Endothelial cell of umbilical vein (primary cell): ENCODE results near the gene TPH2. TPM values are rescaled to one million over a fixed set of nuclear protein-coding genes. Genes with fewer than 3 reads are reported as not detected.

ENCODE experiments used
- BruUV-seq: library from RNA; stranded (reverse); fragments of 400-500 nt; replicated peaks from 2 replicates; lab custom pipeline; 2021; lab: Mats Ljungman, UMichigan
- CTCF ChIA-PET: fragments of 300-600, 350-600 bp; sonication (Branson Sonifier 250); formaldehyde crosslinking; loops from one replicate; lab custom pipeline; 2021; ENCODE audit warnings: antibody characterized with exemption, inconsistent platforms; lab: Charles Lee
- POLR2A ChIA-PET: fragments of 300-600, 350-600 bp; sonication (Branson Sonifier 250); formaldehyde crosslinking; loops from one replicate; lab custom pipeline; 2021; ENCODE audit warnings: antibody characterized with exemption, inconsistent platforms; lab: Charles Lee
- DNase-seq: peaks from one replicate; pipeline ENCODE4 v3.0.0-alpha.2; 2011; ENCODE audit warnings: low read depth, low spot score
- FAIRE-seq: peaks from 2 replicates; lab custom pipeline; 2011; peaks lifted over from hg19 to GRCh38; lab: Jason Lieb, UNC
- H2AFZ ChIP-seq: 2 replicates; pipeline ENCODE4 v1.6.0; 2012; ENCODE audit warnings: low read depth, low read length, control low read depth, inconsistent platforms
- H3K27ac ChIP-seq: 2 replicates; pipeline ENCODE4 v1.5.1; 2011; ENCODE audit warnings: low read depth, mild to moderate bottlenecking, control low read depth, low read length, moderate library complexity; ENCODE audit not compliant: insufficient read depth
- H3K27me3 ChIP-seq, 2 experiments: 2 replicates each; pipeline versions ENCODE4 v1.6.0 to v1.6.1; 2011; ENCODE audit warnings: low read length in 2 of 2, mixed read lengths in 1 of 2; ENCODE audit not compliant: control insufficient read depth in 2 of 2, insufficient read depth in 2 of 2
- H3K36me3 ChIP-seq, 2 experiments: 2 replicates in 1 of 2; 3 replicates in 1 of 2; pipeline ENCODE4 v1.5.1; 2011; ENCODE audit warnings: low read length in 2 of 2, mild to moderate bottlenecking in 1 of 2, moderate library complexity in 1 of 2; ENCODE audit not compliant: control insufficient read depth in 2 of 2, insufficient read depth in 2 of 2; ENCODE audit errors: extremely low read depth in 1 of 2
- H3K4me1 ChIP-seq: 3 replicates; pipeline ENCODE4 v1.5.1; 2011; ENCODE audit warnings: mild to moderate bottlenecking, low read length; ENCODE audit not compliant: control insufficient read depth, insufficient read depth; ENCODE audit errors: extremely low read depth
- H3K4me2 ChIP-seq: 2 replicates; pipeline ENCODE4 v1.6.1; 2011; ENCODE audit warnings: low read length, control low read depth, mixed read lengths; ENCODE audit not compliant: insufficient read depth
- H3K4me3 ChIP-seq, 3 experiments: fragments of 200-600 bp in 1 of 3; sonication (generic), shearing (Covaris generic) in 1 of 3; replicated peaks in 1 of 3; 2 replicates each; pipeline ENCODE4 v1.5.1; 2011 to 2016; ENCODE audit warnings: control low read depth in 3 of 3, low read length in 3 of 3, mild to moderate bottlenecking in 2 of 3, inconsistent platforms in 1 of 3, low read depth in 1 of 3, moderate library complexity in 1 of 3; ENCODE audit not compliant: insufficient read depth in 1 of 3
- H3K79me2 ChIP-seq: 2 replicates; pipeline ENCODE4 v1.6.0; 2012; ENCODE audit warnings: low read length, inconsistent platforms; ENCODE audit not compliant: control insufficient read depth, insufficient read depth
- H3K9ac ChIP-seq: replicated peaks from 2 replicates; pipeline ENCODE3; 2011; ENCODE audit warnings: low read length, control low read depth; ENCODE audit not compliant: insufficient read depth; ENCODE audit errors: extremely low read depth
- H3K9me1 ChIP-seq: replicated peaks from 3 replicates; pipeline ENCODE4 v1.6.0; 2011; ENCODE audit warnings: mild to moderate bottlenecking, low read length; ENCODE audit not compliant: control insufficient read depth, insufficient read depth; ENCODE audit errors: extremely low read depth
- H3K9me3 ChIP-seq: replicated peaks from 2 replicates; pipeline ENCODE4 v1.5.1; 2012; ENCODE audit warnings: low read length, inconsistent platforms; ENCODE audit not compliant: control insufficient read depth, insufficient read depth
- H4K20me1 ChIP-seq: replicated peaks from 2 replicates; pipeline ENCODE3; 2011; ENCODE audit warnings: mild to moderate bottlenecking, low read length; ENCODE audit not compliant: control insufficient read depth, insufficient read depth; ENCODE audit errors: extremely low read depth
- CTCF ChIP-seq, 2 donors: IDR thresholded peaks; 1 replicate in 1 of 2; 2 replicates in 1 of 2; pipeline ENCODE4 v1.5.1; 2011; ENCODE audit warnings: low read length in 2 of 2, mild to moderate bottlenecking in 2 of 2, moderate library complexity in 2 of 2, control low read depth in 1 of 2, inconsistent platforms in 1 of 2, low read depth in 1 of 2; ENCODE audit not compliant: insufficient read depth in 1 of 2; ENCODE audit errors: extremely low read depth in 1 of 2
- EZH2 ChIP-seq: IDR thresholded peaks from 2 replicates; pipeline ENCODE4 v1.6.1; 2012; ENCODE audit warnings: borderline replicate concordance, low read depth, mild to moderate bottlenecking, moderate library complexity, low read length, inconsistent platforms; ENCODE audit not compliant: severe bottlenecking
- GATA2 ChIP-seq: IDR thresholded peaks from 2 replicates; pipeline ENCODE4 v1.7.0; 2011; ENCODE audit warnings: low read depth, mild to moderate bottlenecking, moderate library complexity, mixed read lengths, low read length; ENCODE audit not compliant: insufficient read length, insufficient read depth
- JUN ChIP-seq: IDR thresholded peaks from 2 replicates; pipeline ENCODE4 v1.6.1; 2011; ENCODE audit warnings: borderline replicate concordance, low read depth; ENCODE audit not compliant: insufficient read length, insufficient read depth
- MAX ChIP-seq: IDR thresholded peaks from 2 replicates; pipeline ENCODE4 v1.6.1; 2011; ENCODE audit not compliant: insufficient read depth, insufficient read length
- dilution Hi-C: fragments of 300-500 bp; cut with MboI; formaldehyde crosslinking; loops from one replicate; pipeline ENCODE4 v1.15.0; 2019; ENCODE audit warnings: low sequenced_read_pairs; ENCODE audit not compliant: extremely low pct_ligation_motif_present
- intact Hi-C: fragments of 100-400 bp; cut with micrococcal nuclease; formaldehyde crosslinking; loops from one replicate; pipeline ENCODE4 v1.10.0; 2022
- polyA plus RNA-seq, 4 experiments: library from polyadenylated mRNA; depleted of rRNA in 3 of 4; stranded (reverse) in 3 of 4; unstranded in 1 of 4; fragments of >200 nt; gene quantifications; 2 replicates each; pipeline versions ENCODE4 v1.2.1 to v1.2.3, GENCODE V29; 2011 to 2012; ENCODE audit warnings: missing spikeins in 1 of 4
- total RNA-seq: library from RNA; stranded (reverse); gene quantifications from 2 replicates; pipeline ENCODE4 v1.2.3, GENCODE V29; 2021

The TPH2 gene
- total and polyA plus RNA-seq, 2 donors (not counting 3 experiments of a cell fraction or from before 2014, with no cell fraction given): not detected

- no peak overlapping the region for H3K4me2 ChIP-seq
- no peak overlapping the region for H2AFZ ChIP-seq
- no peak overlapping the region for H3K9ac ChIP-seq
- no peaks in the 10 kb centered on the region for H3K36me3 ChIP-seq
- POLR2A ChIA-PET: no interaction called here
- no peaks in the 10 kb centered on the region for H3K9me3 ChIP-seq
- H3K4me3 ChIP-seq: no peak overlapping the region
- TF ChIP-seq EZH2: no peak
- TF ChIP-seq CTCF (IDR thresholded peaks at IDR 0.05; ENCODE audit: extremely low read depth in 1 of 2, insufficient read depth in 1 of 2, low read depth in 1 of 2, low read length in 2 of 2): no peak
- no peak for TF ChIP-seq GATA2
- TF ChIP-seq JUN: no peak
- TF ChIP-seq MAX: no peak
- no peaks in the 10 kb centered on the region for H3K9me1 ChIP-seq
- no peaks in the 10 kb centered on the region for H4K20me1 ChIP-seq
- BruUV-seq: no TSS peak
- FAIRE-seq (no peak), DNase-seq (no peak)
- no peak overlapping the region for H3K27ac ChIP-seq
- H3K27me3 ChIP-seq: peaks cover 6 to 7% of the 10 kb centered on the region in 2 experiments
- H3K79me2 ChIP-seq: no peaks in the 10 kb centered on the region
- dilution Hi-C loops: no loop called here
- CTCF ChIA-PET: no interaction called here
- intact Hi-C loops: no loop called here
- no peaks in the 10 kb centered on the region for H3K4me1 ChIP-seq
Measured at GRCh38 chr12:71945883-71946282, 7.2 kb downstream of the TPH2 start.
